ENCODE results near the gene ZNF91. TPM values are rescaled to one million over a fixed set of nuclear protein-coding genes. Genes with fewer than 3 reads are reported as not detected.
"Not testable (repeated sequence)": the region's sequence is repeated elsewhere in the genome, so short reads cannot be mapped to it uniquely, and the experiment has no call there.

ZNF91 gene
- total RNA-seq, 1 donor from 2014 or later: 52.4 TPM

- Histone ChIP-seq H4K20me1 (ENCODE audit: insufficient read depth, low read length) (no peaks in the 10 kb centered on the region), H3K4me1 (ENCODE audit: insufficient read depth, low read length) (no peaks in the 10 kb centered on the region), H3K9ac (ENCODE audit: low read length) (no peak overlapping the region), H3K36me3 (ENCODE audit: insufficient read depth, low read length) (no peaks in the 10 kb centered on the region), H3K9me3 (ENCODE audit: insufficient read depth, low read depth, low read length) (peaks cover 5% of the 10 kb centered on the region), H2AFZ (ENCODE audit: low read depth, low read length) (no peak overlapping the region), H3K4me2 (ENCODE audit: low read length) (no peak overlapping the region), H3K27me3 (ENCODE audit: insufficient read depth, low read length) (no peaks in the 10 kb centered on the region), H3K27ac (ENCODE audit: low read depth, low read length) (no peak overlapping the region), H3K4me3 (ENCODE audit: insufficient read depth, low read depth, low read length) (no peak overlapping the region), H3K79me2 (ENCODE audit: insufficient read depth, low read length) (no peaks in the 10 kb centered on the region)
- FAIRE-seq (no peak), DNase-seq (ENCODE audit: low read depth) (no peak)
- Mint-ChIP-seq H3K36me3 (ENCODE audit: low read depth, unreplicated experiment) (no peaks in the 10 kb centered on the region), H3K27ac (ENCODE audit: unreplicated experiment) (no peak overlapping the region), H3K4me1 (ENCODE audit: low read depth, unreplicated experiment) (no peaks in the 10 kb centered on the region), H3K27me3 (ENCODE audit: low read depth, unreplicated experiment) (no peaks in the 10 kb centered on the region), H3K4me3 (ENCODE audit: unreplicated experiment) (no peak overlapping the region), H3K9me3 (ENCODE audit: unreplicated experiment) (peaks cover 9% of the 10 kb centered on the region)
- no peak for TF ChIP-seq EZH2 (IDR thresholded peaks at IDR 0.05; ENCODE audit: insufficient read depth, low read length)
- TF ChIP-seq CTCF (IDR thresholded peaks at IDR 0.05; ENCODE audit: insufficient read depth, low read depth, low read length): no peak
These were observed 89.7 kb downstream of the ZNF91 start for GRCh38 chr19:23305555-23305954.

- Histone ChIP-seq H3K4me2 (ENCODE audit: low read length) (no peak overlapping the region), H3K79me2 (ENCODE audit: insufficient read depth, low read length) (no peaks in the 10 kb centered on the region), H3K27me3 (ENCODE audit: insufficient read depth, low read length) (no peaks in the 10 kb centered on the region), H4K20me1 (ENCODE audit: insufficient read depth, low read length) (no peaks in the 10 kb centered on the region), H3K4me3 (ENCODE audit: insufficient read depth, low read depth, low read length) (no peak overlapping the region), H3K9ac (ENCODE audit: low read length) (no peak overlapping the region), H3K36me3 (ENCODE audit: insufficient read depth, low read length) (no peaks in the 10 kb centered on the region), H3K4me1 (ENCODE audit: insufficient read depth, low read length) (no peaks in the 10 kb centered on the region), H3K27ac (ENCODE audit: low read depth, low read length) (no peak overlapping the region), H2AFZ (ENCODE audit: low read depth, low read length) (no peak overlapping the region), H3K9me3 (ENCODE audit: insufficient read depth, low read depth, low read length) (peaks cover 3% of the 10 kb centered on the region)
- peaks cover 18% of the 10 kb centered on the region for H3K9me3 Mint-ChIP-seq (ENCODE audit: unreplicated experiment)
- H3K27me3 Mint-ChIP-seq (ENCODE audit: low read depth, unreplicated experiment): no peaks in the 10 kb centered on the region
- H3K4me3 Mint-ChIP-seq (ENCODE audit: unreplicated experiment): no peak overlapping the region
- H3K36me3 Mint-ChIP-seq (ENCODE audit: low read depth, unreplicated experiment): no peaks in the 10 kb centered on the region
- TF ChIP-seq EZH2 (IDR thresholded peaks at IDR 0.05; ENCODE audit: insufficient read depth, low read length) (no peak), CTCF (IDR thresholded peaks at IDR 0.05; ENCODE audit: insufficient read depth, low read depth, low read length) (no peak)
- no peak overlapping the region for H3K27ac Mint-ChIP-seq (ENCODE audit: unreplicated experiment)
- DNase-seq (ENCODE audit: low read depth) (no peak), FAIRE-seq (no peak)
- H3K4me1 Mint-ChIP-seq (ENCODE audit: low read depth, unreplicated experiment): no peaks in the 10 kb centered on the region
These were observed 91.0 kb downstream of the ZNF91 start for GRCh38 chr19:23304238-23304637.

- peaks cover 3% of the 10 kb centered on the region for H3K36me3 Mint-ChIP-seq (ENCODE audit: low read depth, unreplicated experiment)
- Histone ChIP-seq H3K79me2 (ENCODE audit: insufficient read depth, low read length) (no peaks in the 10 kb centered on the region), H3K27ac (ENCODE audit: low read depth, low read length) (no peak overlapping the region), H4K20me1 (ENCODE audit: insufficient read depth, low read length) (no peaks in the 10 kb centered on the region), H3K4me2 (ENCODE audit: low read length) (no peak overlapping the region), H3K27me3 (ENCODE audit: insufficient read depth, low read length) (no peaks in the 10 kb centered on the region), H3K9me3 (ENCODE audit: insufficient read depth, low read depth, low read length) (peaks cover 5% of the 10 kb centered on the region), H3K4me1 (ENCODE audit: insufficient read depth, low read length) (no peaks in the 10 kb centered on the region), H3K4me3 (ENCODE audit: insufficient read depth, low read depth, low read length) (no peak overlapping the region), H3K36me3 (ENCODE audit: insufficient read depth, low read length) (no peaks in the 10 kb centered on the region), H2AFZ (ENCODE audit: low read depth, low read length) (no peak overlapping the region), H3K9ac (ENCODE audit: low read length) (no peak overlapping the region)
- FAIRE-seq: no peak
- peaks cover 5% of the 10 kb centered on the region for H3K27me3 Mint-ChIP-seq (ENCODE audit: low read depth, unreplicated experiment)
- TF ChIP-seq EZH2 (IDR thresholded peaks at IDR 0.05; ENCODE audit: insufficient read depth, low read length): no peak
- TF ChIP-seq CTCF (IDR thresholded peaks at IDR 0.05; ENCODE audit: insufficient read depth, low read depth, low read length): no peak
- H3K9me3 Mint-ChIP-seq (ENCODE audit: unreplicated experiment): peaks cover 9% of the 10 kb centered on the region
- no peak overlapping the region for H3K4me3 Mint-ChIP-seq (ENCODE audit: unreplicated experiment)
- no peak for DNase-seq (ENCODE audit: low read depth)
- no peaks in the 10 kb centered on the region for H3K4me1 Mint-ChIP-seq (ENCODE audit: low read depth, unreplicated experiment)
- H3K27ac Mint-ChIP-seq (ENCODE audit: unreplicated experiment): no peak overlapping the region
These were observed 101.1 kb downstream of the ZNF91 start for GRCh38 chr19:23294141-23294540.

GRCh38 chr19:23289966-23290365 is 105.3 kb downstream of the ZNF91 start:
- peaks cover 15% of the 10 kb centered on the region for H3K9me3 Mint-ChIP-seq (ENCODE audit: unreplicated experiment)
- H4K20me1 ChIP-seq (ENCODE audit: insufficient read depth, low read length); H3K36me3 ChIP-seq (ENCODE audit: insufficient read depth, low read length); H3K79me2 ChIP-seq (ENCODE audit: insufficient read depth, low read length); H3K36me3 Mint-ChIP-seq (ENCODE audit: low read depth, unreplicated experiment); H3K9me3 ChIP-seq (ENCODE audit: insufficient read depth, low read depth, low read length); H3K27ac ChIP-seq (ENCODE audit: low read depth, low read length); H3K27ac Mint-ChIP-seq (ENCODE audit: unreplicated experiment); H3K4me3 ChIP-seq (ENCODE audit: insufficient read depth, low read depth, low read length); FAIRE-seq; H3K9ac ChIP-seq (ENCODE audit: low read length); H3K4me3 Mint-ChIP-seq (ENCODE audit: unreplicated experiment); H2AFZ ChIP-seq (ENCODE audit: low read depth, low read length); H3K4me2 ChIP-seq (ENCODE audit: low read length); H3K27me3 ChIP-seq (ENCODE audit: insufficient read depth, low read length); H3K4me1 Mint-ChIP-seq (ENCODE audit: low read depth, unreplicated experiment); DNase-seq (ENCODE audit: low read depth); H3K4me1 ChIP-seq (ENCODE audit: insufficient read depth, low read length); H3K27me3 Mint-ChIP-seq (ENCODE audit: low read depth, unreplicated experiment): not testable (repeated sequence)
